NB4 (cell line): ENCODE measurements around the gene DDX4.

Source experiments
- CTCF ChIP-seq: IDR thresholded peaks from one replicate; pipeline ENCODE4 v1.5.1; 2012; ENCODE audit warnings: low read depth, low read length
- MAX ChIP-seq: IDR thresholded peaks from 2 replicates; pipeline ENCODE4 v1.6.1; 2011; ENCODE audit warnings: low read depth, low read length
- MYC ChIP-seq: IDR thresholded peaks from 2 replicates; pipeline ENCODE4 v1.6.1; 2011; ENCODE audit warnings: low read depth, low read length
- POLR2A ChIP-seq: IDR thresholded peaks from 2 replicates; pipeline ENCODE4 v1.6.1; 2011; ENCODE audit warnings: mild to moderate bottlenecking; ENCODE audit not compliant: insufficient read length; ENCODE audit errors: extremely low read depth

- TF ChIP-seq CTCF = no peak
- TF ChIP-seq MAX = no peak
- TF ChIP-seq POLR2A = no peak
- no peak for TF ChIP-seq MYC
Measured at GRCh38 chr5:55860709-55861108, 122.8 kb downstream of the DDX4 start.
